WTC11 (cell line): ENCODE results near the gene IGFALS. TPM values are rescaled to one million over a fixed set of nuclear protein-coding genes. Genes with fewer than 3 reads are reported as not detected.
A peak's percentile ranks its signal among the peaks of the same experiment; 100 is the strongest.

Experiments used
- ATAC-seq: fragments of 200-7000 bp; cut with Tn5 transposase; 2 replicates; pipeline ENCODE4 v1.10.0; 2021; ENCODE audit warnings: mild to moderate bottlenecking, moderate library complexity
- Bru-seq: library from RNA; stranded (reverse); fragments of 400-500 nt; gene quantifications from one replicate; lab custom pipeline; 2021; lab: Mats Ljungman, UMichigan
- CTCF ChIA-PET: fragments of 300-600 bp; sonication (Branson Sonifier 250); formaldehyde crosslinking; loops from one replicate; lab custom pipeline; 2021; ENCODE audit warnings: antibody characterized with exemption; lab: Charles Lee
- POLR2A ChIA-PET: fragments of 350-600 bp; sonication (Branson Sonifier 250); formaldehyde crosslinking; loops from one replicate; lab custom pipeline; 2021; ENCODE audit warnings: antibody characterized with exemption; lab: Charles Lee
- DNase-seq: peaks from one replicate; pipeline ENCODE4 v3.0.0; 2021; ENCODE audit warnings: low spot score
- H3K27ac Mint-ChIP-seq: 2 replicates; pipeline ENCODE4 v1.8.0; 2021; ENCODE audit warnings: mixed read lengths
- H3K27me3 Mint-ChIP-seq: 2 replicates; pipeline ENCODE4 v1.8.0; 2021; ENCODE audit warnings: low read depth, mild to moderate bottlenecking, moderate library complexity, mixed read lengths
- H3K36me3 Mint-ChIP-seq: 2 replicates; pipeline ENCODE4 v1.8.0; 2021; ENCODE audit warnings: mixed read lengths
- H3K4me1 Mint-ChIP-seq: 2 replicates; pipeline ENCODE4 v1.8.0; 2022; ENCODE audit warnings: mixed read lengths
- H3K4me3 Mint-ChIP-seq: 2 replicates; pipeline ENCODE4 v1.8.0; 2021; ENCODE audit warnings: mild to moderate bottlenecking, moderate library complexity, mixed read lengths
- H3K9me3 Mint-ChIP-seq: 2 replicates; pipeline ENCODE4 v1.8.0; 2021; ENCODE audit warnings: mixed read lengths
- ARID4B ChIP-seq: sonication (generic); formaldehyde crosslinking; IDR thresholded peaks from 2 replicates; pipeline ENCODE4 v1.8.0; 2023; ENCODE audit warnings: missing genetic modification reagents, mild to moderate bottlenecking, borderline replicate concordance
- ATF6 ChIP-seq: sonication (generic); formaldehyde crosslinking; IDR thresholded peaks from 2 replicates; pipeline ENCODE4 v1.8.1; 2023; ENCODE audit warnings: mild to moderate bottlenecking, missing genetic modification reagents
- CREB1 ChIP-seq: sonication (generic); formaldehyde crosslinking; IDR thresholded peaks from 2 replicates; pipeline ENCODE4 v1.8.0; 2023; ENCODE audit warnings: mild to moderate bottlenecking, missing genetic modification reagents
- CTCF ChIP-seq: fragments of 200-600 bp; IDR thresholded peaks from 2 replicates; pipeline ENCODE4 v1.8.0; 2022; ENCODE audit warnings: antibody characterized with exemption
- ELF4 ChIP-seq: sonication (generic); formaldehyde crosslinking; IDR thresholded peaks from 2 replicates; pipeline ENCODE4 v1.8.1; 2022; ENCODE audit warnings: low read depth, mild to moderate bottlenecking, moderate library complexity, missing genetic modification reagents
- EMX1 ChIP-seq: fragments of 250-450 bp; sonication (Bioruptor Pico); IDR thresholded peaks from 2 replicates; pipeline ENCODE4 v1.8.0; 2021; ENCODE audit warnings: mild to moderate bottlenecking
- FOXP1 ChIP-seq: sonication (generic); formaldehyde crosslinking; IDR thresholded peaks from 2 replicates; pipeline ENCODE4 v1.8.0; 2022; ENCODE audit warnings: missing genetic modification reagents, mild to moderate bottlenecking, moderate library complexity, borderline replicate concordance
- FOXP4 ChIP-seq: sonication (generic); formaldehyde crosslinking; IDR thresholded peaks from 2 replicates; pipeline ENCODE4 v1.8.0; 2022; ENCODE audit warnings: mild to moderate bottlenecking, missing genetic modification reagents
- HMGA2 ChIP-seq: fragments of 250-450 bp; sonication (Bioruptor Pico); IDR thresholded peaks from 2 replicates; pipeline ENCODE4 v1.4.0; 2021; ENCODE audit warnings: mild to moderate bottlenecking, moderate library complexity
- KAT7 ChIP-seq: sonication (generic); formaldehyde crosslinking; IDR thresholded peaks from 2 replicates; pipeline ENCODE4 v1.8.1; 2023; ENCODE audit warnings: missing genetic modification reagents, mild to moderate bottlenecking, borderline replicate concordance
- MXD4 ChIP-seq: fragments of 250-450 bp; sonication (Bioruptor Pico); IDR thresholded peaks from 2 replicates; pipeline ENCODE4 v1.8.0; 2021; ENCODE audit warnings: mild to moderate bottlenecking, moderate library complexity, borderline replicate concordance
- MYBL2 ChIP-seq: sonication (generic); formaldehyde crosslinking; IDR thresholded peaks from 2 replicates; pipeline ENCODE4 v1.8.1; 2023; ENCODE audit warnings: mild to moderate bottlenecking, moderate library complexity, missing genetic modification reagents
- NFATC4 ChIP-seq: fragments of 250-450 bp; sonication (Bioruptor Pico); IDR thresholded peaks from 2 replicates; pipeline ENCODE4 v1.9.0; 2021; ENCODE audit warnings: mild to moderate bottlenecking
- SOX15 ChIP-seq: fragments of 250-450 bp; sonication (Bioruptor Pico); IDR thresholded peaks from 2 replicates; pipeline ENCODE4 v1.9.0; 2021; ENCODE audit warnings: mild to moderate bottlenecking
- TP53 ChIP-seq: sonication (generic); formaldehyde crosslinking; IDR thresholded peaks from 2 replicates; pipeline ENCODE4 v1.8.1; 2023; ENCODE audit warnings: mild to moderate bottlenecking, missing genetic modification reagents
- ZNF138 ChIP-seq: sonication (generic); formaldehyde crosslinking; conservative IDR thresholded peaks from 2 replicates; pipeline ENCODE4 v1.8.1; 2022; ENCODE audit warnings: mild to moderate bottlenecking, moderate library complexity, missing genetic modification reagents
- ZNF281 ChIP-seq: sonication (generic); formaldehyde crosslinking; IDR thresholded peaks from 2 replicates; pipeline ENCODE4 v1.8.0; 2023; ENCODE audit warnings: mild to moderate bottlenecking, missing genetic modification reagents
- long read RNA-seq, 3 experiments: library from RNA in 1 of 3; library from capped mRNA in 1 of 3; library from polyadenylated mRNA in 1 of 3; unstranded in 2 of 3; stranded (forward) in 1 of 3; transcript quantifications; one replicate each; pipeline ENCODE4 v2.0.0, GENCODE V29; 2021
- total RNA-seq: library from RNA; stranded (reverse); gene quantifications from 3 replicates; pipeline ENCODE4 v1.2.3, GENCODE V29; 2021

IGFALS gene
- total RNA-seq (not detected in 3 replicates), Bru-seq, nascent RNA (percentile 8 among the genes with signal in this experiment)
- long read RNA-seq, experiment 1: 0 reads
- long read RNA-seq, experiment 2: 0 reads
- long read RNA-seq, experiment 3: 0 reads

GRCh38 chr16:1793578-1794220 lies at the start of gene IGFALS:
IGFALS (minus strand) TSS chr16:1793705; CDS start chr16:1793652, 53 bp downstream.
- Mint-ChIP-seq H3K36me3 (peaks cover 11% of the 10 kb centered on the region), H3K27me3 (no peaks in the 10 kb centered on the region; the same call in 1 of the 2 replicates), H3K4me1 (no peaks in the 10 kb centered on the region), H3K9me3 (peaks cover 12% of the 10 kb centered on the region), H3K4me3 (no peak within 1 kb of the TSS), H3K27ac (no peak within 1 kb of the TSS)
- ChIA-PET CTCF (interaction anchor here (1.0 to 1.6 kb wide), 2 partner anchors 30 to 130 kb away, joined by 3 to 5 read pairs; no protein-coding TSS in a partner anchor), POLR2A (interaction anchor here (0.9 to 1.2 kb wide), 2 partner anchors 11 to 34 kb away, joined by 3 read pairs; partner anchors contain the start of genes NUBP2 and SPSB3)
- TF ChIP-seq EMX1 (CRISPR knock-in tag): no peak
- no peak for TF ChIP-seq FOXP4 (CRISPR knock-in tag)
- TF ChIP-seq KAT7 (CRISPR knock-in tag): no peak
- DNase-seq (no peak), ATAC-seq (no peak)

- ATAC-seq (peak; percentile 30; the same call in 1 of the 2 replicates), DNase-seq (no peak)
- H3K27ac Mint-ChIP-seq: no peak overlapping the region
- TF ChIP-seq ELF4 (CRISPR knock-in tag): no peak
- H3K9me3 Mint-ChIP-seq: no peaks in the 10 kb centered on the region; the same call in 1 of the 2 replicates
- H3K36me3 Mint-ChIP-seq: no peaks in the 10 kb centered on the region
- POLR2A ChIA-PET: interaction anchor here (0.9 kb wide), 1 partner anchor 121 kb away, joined by 3 read pairs; no protein-coding TSS in a partner anchor
- no peak overlapping the region for H3K4me3 Mint-ChIP-seq
- H3K4me1 Mint-ChIP-seq: no peaks in the 10 kb centered on the region
- H3K27me3 Mint-ChIP-seq: peaks cover 13% of the 10 kb centered on the region
- CTCF ChIA-PET: interaction anchor here (0.5 to 0.6 kb wide), 2 partner anchors 200 to 1269 kb away, joined by 3 read pairs; no protein-coding TSS in a partner anchor
These were observed 46.0 kb upstream of the IGFALS start for GRCh38 chr16:1839554-1839953.

- H3K9me3 Mint-ChIP-seq: no peaks in the 10 kb centered on the region
- ChIA-PET POLR2A (no interaction called here), CTCF (no interaction called here)
- no peaks in the 10 kb centered on the region for H3K36me3 Mint-ChIP-seq
- peaks cover 4% of the 10 kb centered on the region for H3K27me3 Mint-ChIP-seq
- no peak overlapping the region for H3K4me3 Mint-ChIP-seq
- DNase-seq (no peak), ATAC-seq (no peak)
- H3K4me1 Mint-ChIP-seq: 0 out of 2 replicates have a peak, but pooled peaks cover under 1% of the 10 kb centered on the region
- 0 out of 2 replicates have a peak overlapping the region, but pooled peaks have one; percentile 5 for H3K27ac Mint-ChIP-seq
- no peak for TF ChIP-seq TP53 (CRISPR knock-in tag)
- TF ChIP-seq ARID4B (CRISPR knock-in tag): no peak
- TF ChIP-seq MXD4: no peak
- TF ChIP-seq HMGA2 (CRISPR knock-in tag): no peak
- TF ChIP-seq NFATC4 (CRISPR knock-in tag): no peak
- TF ChIP-seq MYBL2: no peak
- TF ChIP-seq ZNF138: no peak
- no peak for TF ChIP-seq CREB1
- TF ChIP-seq SOX15 (CRISPR knock-in tag): no peak
- no peak for TF ChIP-seq ATF6 (CRISPR knock-in tag)
- no peak for TF ChIP-seq FOXP1 (CRISPR knock-in tag)
- no peak for TF ChIP-seq CTCF
- no peak for TF ChIP-seq ZNF281
These were observed 40.6 kb upstream of the IGFALS start for GRCh38 chr16:1834096-1834495.
